ENCODE measurements around the gene ALDH3A2.

The ALDH3A2 gene

GRCh38 chr17:19649274-19649541 lies 657 bp downstream of the ALDH3A2 start:
- no peak for TF ChIP-seq CTCF (conservative IDR thresholded peaks at IDR 0.05; ENCODE audit: low read depth, low read length)
- no peak for DNase-seq (ENCODE audit: low read depth)
- peak overlapping the region; percentile 82 for H3K4me3 ChIP-seq (ENCODE audit: low read length)

- no peak for TF ChIP-seq CTCF (conservative IDR thresholded peaks at IDR 0.05; ENCODE audit: low read depth, low read length)
- no peak for DNase-seq (ENCODE audit: low read depth)
- no peak overlapping the region for H3K4me3 ChIP-seq (ENCODE audit: low read length)
These were observed 2.3 kb downstream of the ALDH3A2 start for GRCh38 chr17:19650826-19651225.

GRCh38 chr17:19651451-19652238 lies 3.1 kb downstream of the ALDH3A2 start:
- H3K4me3 ChIP-seq (ENCODE audit: low read length): no peak overlapping the region
- no peak for DNase-seq (ENCODE audit: low read depth)
- TF ChIP-seq CTCF (conservative IDR thresholded peaks at IDR 0.05; ENCODE audit: low read depth, low read length): no peak

- DNase-seq (ENCODE audit: low read depth): no peak
- no peak overlapping the region for H3K4me3 ChIP-seq (ENCODE audit: low read length)
- no peak for TF ChIP-seq CTCF (conservative IDR thresholded peaks at IDR 0.05; ENCODE audit: low read depth, low read length)
These were observed 4.0 kb downstream of the ALDH3A2 start for GRCh38 chr17:19652595-19652994.

- DNase-seq (ENCODE audit: low read depth): no peak
- no peak overlapping the region for H3K4me3 ChIP-seq (ENCODE audit: low read length)
- TF ChIP-seq CTCF (conservative IDR thresholded peaks at IDR 0.05; ENCODE audit: low read depth, low read length): no peak
These were observed 5.9 kb downstream of the ALDH3A2 start for GRCh38 chr17:19654342-19654886.

- DNase-seq (ENCODE audit: low read depth): no peak
- no peak for TF ChIP-seq CTCF (conservative IDR thresholded peaks at IDR 0.05; ENCODE audit: low read depth, low read length)
- no peak overlapping the region for H3K4me3 ChIP-seq (ENCODE audit: low read length)
These were observed 6.3 kb downstream of the ALDH3A2 start for GRCh38 chr17:19654896-19655295.

GRCh38 chr17:19656336-19656735 lies 7.8 kb downstream of the ALDH3A2 start:
- no peak for TF ChIP-seq CTCF (conservative IDR thresholded peaks at IDR 0.05; ENCODE audit: low read depth, low read length)
- no peak for DNase-seq (ENCODE audit: low read depth)
- no peak overlapping the region for H3K4me3 ChIP-seq (ENCODE audit: low read length)
